HPDE6-E6E7 (cell line): Measurements from ENCODE around the gene INPP5A.

Source experiments
- DNase-seq: peaks from one replicate; pipeline ENCODE4 v3.0.0; 2011; ENCODE audit warnings: missing footprints; ENCODE audit errors: extremely low spot score

The INPP5A gene

GRCh38 chr10:132802048-132802447, 264.5 kb downstream of the INPP5A start:
- DNase-seq = no peak

DNA sequence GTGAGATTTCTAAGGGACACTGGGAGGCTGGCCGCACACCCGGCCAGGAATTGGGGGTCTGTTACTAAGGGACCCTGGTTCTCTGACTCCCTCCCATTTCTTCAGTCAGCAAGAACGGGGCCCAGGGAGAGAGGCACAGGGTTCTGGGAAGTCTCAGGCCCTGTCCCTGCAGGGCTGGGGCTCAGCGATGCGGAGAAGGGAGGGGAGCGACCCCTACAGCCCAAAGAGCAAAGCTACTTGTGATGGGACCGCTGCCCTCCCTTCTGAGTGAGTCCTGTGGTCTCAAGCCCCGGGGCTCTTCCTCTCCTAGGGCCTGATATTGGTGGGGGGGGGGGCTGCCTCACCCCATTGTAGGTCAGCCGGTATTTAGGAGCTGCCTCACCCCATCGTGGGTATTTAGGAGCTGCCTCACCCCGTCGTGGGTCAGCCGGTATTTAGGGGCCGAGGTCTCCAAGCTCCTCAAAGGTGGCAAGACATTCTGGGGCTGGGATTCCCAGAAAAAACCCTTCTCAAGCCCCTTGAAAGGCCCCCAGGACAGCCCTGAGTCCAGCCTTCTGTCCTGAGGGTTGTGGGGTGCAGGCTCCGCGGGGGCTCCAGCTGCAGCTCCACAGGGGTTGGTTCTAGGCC, 265.2 kb downstream of the INPP5A start:
- DNase-seq = no peak

GRCh38 chr10:132803416-132804210, 266.0 kb downstream of the INPP5A start:
- no peak for DNase-seq

DNA sequence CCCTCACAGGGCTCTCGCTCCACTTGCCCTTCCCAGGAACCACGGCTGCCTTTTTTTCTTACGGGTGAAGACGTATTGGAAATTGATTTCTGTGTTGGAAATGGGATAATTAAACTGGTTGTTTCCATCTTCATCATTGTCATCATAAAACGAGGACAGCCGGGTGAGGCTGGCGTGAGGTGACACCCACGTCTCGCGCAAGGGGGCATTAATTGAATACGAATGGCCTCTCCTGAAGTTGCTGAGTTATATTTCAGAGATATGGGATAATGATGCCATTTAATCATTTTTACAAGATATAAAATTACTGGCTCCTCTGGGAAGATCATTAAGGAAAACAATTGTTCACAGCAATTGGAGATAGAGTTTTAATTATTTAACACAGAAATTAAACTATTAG, 266.7 kb downstream of the INPP5A start:
- DNase-seq = no peak

DNA sequence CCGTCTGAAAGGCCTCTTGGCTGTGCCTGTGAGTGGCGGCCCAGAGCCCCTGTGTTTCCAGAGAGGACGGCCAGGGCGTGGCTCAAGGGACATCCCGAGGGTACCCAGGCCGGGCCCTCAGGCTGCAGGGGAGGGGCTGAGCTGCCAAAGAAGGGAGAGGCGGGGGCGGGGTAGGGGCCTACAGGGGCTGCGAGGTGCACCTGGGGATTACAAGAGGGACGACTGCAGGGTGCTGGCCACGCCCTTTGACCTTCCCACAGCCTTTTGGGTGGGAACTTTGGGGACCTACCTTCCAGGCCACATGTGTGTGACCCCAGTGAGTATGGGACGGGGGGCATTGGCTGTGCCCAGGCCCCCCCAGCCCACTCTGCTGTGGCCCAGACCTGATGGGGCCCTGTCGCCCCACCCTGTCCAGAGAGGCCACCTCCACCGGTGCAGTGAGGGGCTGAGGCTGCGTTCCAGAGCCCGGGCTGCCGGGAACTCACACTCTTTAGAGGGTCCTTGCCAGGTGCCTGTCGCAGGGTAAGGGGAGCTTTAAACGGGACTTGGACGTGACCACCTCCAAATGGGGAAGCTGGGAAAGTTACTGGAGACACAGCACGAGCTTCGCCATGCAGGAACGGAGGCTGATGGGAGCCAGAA, 267.3 kb downstream of the INPP5A start:
- no peak for DNase-seq

DNA sequence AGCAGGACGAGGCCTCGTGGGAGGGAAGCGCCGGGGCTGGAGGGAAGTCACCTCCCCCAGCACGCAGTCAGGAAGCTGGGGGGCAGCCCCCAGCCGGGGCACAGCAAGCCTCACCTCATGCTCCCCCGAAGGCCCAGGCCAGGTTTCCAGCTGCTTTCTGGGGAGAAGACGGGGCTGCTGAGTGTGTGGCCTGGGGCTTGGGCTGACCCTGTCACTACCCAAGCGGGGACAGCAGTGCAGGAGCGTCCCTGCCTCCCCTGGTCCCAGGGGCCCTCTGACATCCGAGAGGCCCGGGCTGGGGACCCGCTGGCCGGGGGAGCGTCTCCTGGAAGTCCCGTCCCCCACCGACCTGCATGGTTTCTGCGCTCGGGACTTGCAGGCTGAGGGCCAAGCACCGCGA, 268.0 kb downstream of the INPP5A start:
- DNase-seq = no peak

- DNase-seq = no peak
These were observed 268.5 kb downstream of the INPP5A start for GRCh38 chr10:132806110-132806509.

DNA sequence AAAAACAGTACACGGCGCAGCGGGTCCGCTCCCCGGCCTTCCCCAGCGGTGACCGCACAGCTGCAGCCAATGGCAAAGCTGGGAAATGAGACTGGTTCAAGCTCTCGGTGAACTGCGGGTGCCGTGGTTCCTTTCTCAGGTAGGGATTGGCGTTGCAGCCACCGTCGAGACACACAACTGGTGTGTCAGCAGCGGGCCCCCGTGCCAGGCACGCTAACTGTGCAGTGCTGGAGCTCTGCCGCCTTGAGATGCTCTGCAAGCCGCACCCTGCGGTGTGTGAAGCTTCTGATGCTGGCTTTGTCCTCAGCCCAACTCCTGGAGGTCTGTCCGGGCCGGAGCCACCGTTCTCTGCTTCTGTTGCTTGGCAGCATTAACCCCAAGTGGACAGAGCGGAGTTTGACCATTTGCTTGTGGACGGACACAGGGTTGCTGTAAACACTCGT, 269.0 kb downstream of the INPP5A start:
- no peak for DNase-seq

DNA sequence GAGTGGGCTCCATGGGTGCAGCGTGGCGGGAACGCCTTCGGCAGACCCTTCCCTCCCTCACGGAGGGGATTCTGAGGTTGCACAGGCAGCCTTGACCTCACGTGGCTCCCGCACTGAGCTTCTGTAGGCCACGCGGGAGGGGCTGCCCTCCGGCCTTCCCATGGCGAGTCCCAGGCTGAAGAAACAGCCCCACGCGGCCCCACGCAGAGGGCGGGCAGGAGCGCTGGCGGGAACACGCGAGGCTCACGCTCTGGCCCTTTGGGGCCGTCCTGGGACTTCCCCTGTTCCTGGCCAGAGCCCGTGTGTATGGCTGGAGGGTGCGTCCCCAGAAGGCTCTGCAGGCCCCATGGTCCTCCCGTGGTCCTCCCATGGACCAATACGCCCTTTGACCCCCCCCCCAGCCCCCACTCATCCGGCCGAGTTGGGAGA, 270.0 kb downstream of the INPP5A start:
- DNase-seq = no peak

DNA sequence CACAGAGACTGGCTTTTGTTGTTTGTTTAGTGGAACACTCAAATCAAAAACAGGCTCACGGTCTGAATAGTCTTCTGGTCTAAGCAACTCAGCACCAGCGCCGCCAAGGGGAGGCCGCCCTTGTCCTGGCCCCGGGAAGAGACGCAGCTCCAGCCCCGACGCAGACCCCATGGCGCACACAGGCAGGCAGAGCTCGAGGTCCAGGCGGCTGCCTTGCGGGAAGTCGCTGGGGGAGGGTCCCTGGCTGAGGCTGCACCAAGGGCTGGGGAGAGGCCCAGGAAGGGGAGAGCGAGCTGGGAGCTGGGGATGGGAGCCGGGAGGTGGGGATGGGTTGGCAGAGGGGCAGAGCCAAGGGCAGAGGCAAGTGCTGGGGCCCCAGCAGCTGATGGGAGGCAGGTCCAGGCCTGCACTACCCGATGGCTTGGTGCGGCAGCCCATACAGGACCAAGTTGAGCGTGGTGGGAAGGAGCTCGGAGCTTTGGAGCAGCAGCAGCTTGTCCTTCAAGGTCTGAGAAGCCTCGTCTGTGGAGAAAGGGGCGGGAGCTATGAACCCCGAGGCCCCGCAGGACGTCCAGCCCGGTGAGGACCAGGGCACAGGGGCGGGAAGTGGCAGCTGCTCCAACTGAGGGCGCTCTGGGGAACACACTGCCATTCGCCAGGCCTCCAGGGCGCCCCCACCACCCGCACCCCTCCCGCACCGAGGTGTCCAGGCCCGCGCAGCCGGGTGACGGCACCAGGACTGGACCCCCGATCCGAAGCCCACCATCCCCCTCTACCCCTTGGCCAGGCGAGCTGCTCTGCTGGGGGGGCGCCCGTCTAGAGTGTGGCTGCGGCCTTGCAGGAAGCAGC, 271.0 kb downstream of the INPP5A start:
- DNase-seq = no peak

DNA sequence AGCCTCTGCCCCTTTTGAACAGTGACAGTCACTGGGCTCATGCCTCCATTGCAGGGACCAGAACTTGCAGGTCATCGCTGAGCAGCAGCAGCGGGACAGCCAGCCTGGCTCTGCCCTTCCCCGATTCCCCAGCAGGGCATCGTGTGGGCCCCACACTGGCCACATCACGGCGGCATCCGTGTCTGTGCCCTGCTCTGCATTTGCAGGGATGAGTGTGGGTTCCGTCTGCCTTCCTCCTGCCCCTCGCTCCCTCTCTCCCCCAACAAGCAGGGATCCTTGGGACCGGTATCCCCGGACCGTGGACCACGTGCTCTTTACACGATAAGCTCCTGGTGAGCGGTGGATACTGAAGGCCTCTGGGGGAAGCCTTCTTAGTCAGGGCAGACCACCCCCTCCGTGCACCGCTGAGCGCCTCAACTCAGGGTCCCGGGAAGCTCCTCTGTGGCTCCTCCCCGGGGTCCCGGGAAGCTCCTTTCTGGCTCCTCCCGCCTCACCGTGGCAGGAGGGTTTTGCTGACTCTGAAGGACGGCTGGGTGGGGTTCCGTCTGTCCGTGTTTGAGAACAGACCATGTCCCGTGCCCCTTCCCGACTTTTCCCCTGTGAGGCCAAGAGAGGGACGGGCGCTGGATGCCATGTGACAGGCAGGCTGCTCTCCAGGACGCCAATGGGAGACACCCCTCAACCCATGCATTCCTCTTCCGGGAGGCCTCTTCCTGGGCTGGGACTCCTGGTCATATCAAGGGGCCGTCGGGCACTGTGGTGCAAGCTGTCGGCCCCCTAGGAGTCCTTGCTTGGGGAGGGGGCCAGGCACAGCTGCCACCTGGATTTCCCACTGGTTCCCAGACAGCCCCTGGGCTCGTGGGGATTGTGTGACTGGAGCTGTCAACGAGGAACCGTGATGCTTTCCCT, 271.9 kb downstream of the INPP5A start:
- DNase-seq = no peak

- no peak for DNase-seq
These were observed 272.7 kb downstream of the INPP5A start for GRCh38 chr10:132810141-132810806.

- no peak for DNase-seq
These were observed 273.5 kb downstream of the INPP5A start for GRCh38 chr10:132810807-132811700.

DNA sequence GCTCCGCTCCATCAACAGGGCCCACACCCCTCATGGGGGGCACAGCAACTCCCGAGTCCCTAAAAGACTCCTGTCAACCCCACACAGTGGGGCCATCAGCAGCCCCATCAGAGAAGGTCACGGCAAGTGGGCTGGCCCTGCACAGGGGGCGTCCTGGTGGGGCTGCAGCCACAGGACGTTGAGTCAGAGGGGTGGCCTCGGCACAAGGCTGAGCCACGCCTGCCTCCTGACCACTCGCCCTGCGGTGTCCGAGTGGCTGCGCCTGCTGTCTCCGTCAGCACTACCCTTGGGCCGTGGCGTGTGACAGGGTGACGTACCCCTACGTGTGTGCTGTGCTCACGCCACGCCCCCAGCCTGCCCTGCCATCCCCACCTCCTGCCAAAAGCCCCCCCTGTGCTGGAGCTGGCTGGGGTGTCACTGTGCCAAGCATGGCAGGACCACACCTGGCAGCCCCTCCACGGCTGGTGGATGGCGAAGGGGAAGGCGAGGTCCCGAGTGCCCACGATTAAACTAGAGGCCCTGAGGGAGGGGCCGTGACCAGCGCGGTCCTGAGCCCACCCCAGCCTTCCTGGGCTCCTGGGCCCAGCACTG, 274.4 kb downstream of the INPP5A start:
- DNase-seq = no peak

DNA sequence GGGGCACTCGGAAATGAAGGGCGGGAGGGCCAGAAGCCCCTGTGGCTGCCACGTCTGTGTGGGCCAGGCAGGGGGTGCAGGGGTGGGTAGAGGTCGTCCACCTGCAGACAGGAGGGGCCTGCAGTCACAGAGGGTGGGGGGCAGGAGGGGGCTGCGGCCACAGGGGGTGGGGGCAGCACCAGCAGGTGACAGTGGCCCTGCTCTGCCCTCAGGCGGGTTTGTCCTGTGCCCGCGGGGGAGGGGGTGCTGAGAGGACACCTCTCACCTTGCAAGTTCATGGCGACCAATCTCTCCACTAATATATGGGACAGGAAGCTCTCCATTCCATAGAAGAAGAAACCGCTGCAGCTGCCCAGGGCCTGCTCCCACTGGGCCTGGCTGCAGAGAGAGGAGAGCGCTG, 274.9 kb downstream of the INPP5A start:
- no peak for DNase-seq

DNA sequence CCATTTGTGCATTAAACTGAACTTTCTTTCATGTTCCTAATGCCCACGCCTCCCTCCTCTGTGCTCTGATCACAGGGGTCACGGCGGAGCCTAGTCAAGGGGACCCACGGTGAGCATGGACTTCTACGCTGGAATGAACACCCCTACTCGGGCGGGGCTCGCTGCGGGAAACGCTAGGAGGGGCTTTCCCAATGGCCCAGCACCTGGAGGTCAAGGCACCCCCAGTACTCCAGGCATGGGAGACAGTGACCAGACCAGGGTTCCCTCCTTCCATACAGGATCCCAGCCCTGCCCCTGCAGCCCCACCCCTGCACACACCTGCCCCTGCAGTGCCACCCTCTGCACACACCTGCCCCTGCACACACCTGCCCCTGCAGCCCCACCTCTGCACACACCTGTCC, 275.4 kb downstream of the INPP5A start:
- no peak for DNase-seq

DNA sequence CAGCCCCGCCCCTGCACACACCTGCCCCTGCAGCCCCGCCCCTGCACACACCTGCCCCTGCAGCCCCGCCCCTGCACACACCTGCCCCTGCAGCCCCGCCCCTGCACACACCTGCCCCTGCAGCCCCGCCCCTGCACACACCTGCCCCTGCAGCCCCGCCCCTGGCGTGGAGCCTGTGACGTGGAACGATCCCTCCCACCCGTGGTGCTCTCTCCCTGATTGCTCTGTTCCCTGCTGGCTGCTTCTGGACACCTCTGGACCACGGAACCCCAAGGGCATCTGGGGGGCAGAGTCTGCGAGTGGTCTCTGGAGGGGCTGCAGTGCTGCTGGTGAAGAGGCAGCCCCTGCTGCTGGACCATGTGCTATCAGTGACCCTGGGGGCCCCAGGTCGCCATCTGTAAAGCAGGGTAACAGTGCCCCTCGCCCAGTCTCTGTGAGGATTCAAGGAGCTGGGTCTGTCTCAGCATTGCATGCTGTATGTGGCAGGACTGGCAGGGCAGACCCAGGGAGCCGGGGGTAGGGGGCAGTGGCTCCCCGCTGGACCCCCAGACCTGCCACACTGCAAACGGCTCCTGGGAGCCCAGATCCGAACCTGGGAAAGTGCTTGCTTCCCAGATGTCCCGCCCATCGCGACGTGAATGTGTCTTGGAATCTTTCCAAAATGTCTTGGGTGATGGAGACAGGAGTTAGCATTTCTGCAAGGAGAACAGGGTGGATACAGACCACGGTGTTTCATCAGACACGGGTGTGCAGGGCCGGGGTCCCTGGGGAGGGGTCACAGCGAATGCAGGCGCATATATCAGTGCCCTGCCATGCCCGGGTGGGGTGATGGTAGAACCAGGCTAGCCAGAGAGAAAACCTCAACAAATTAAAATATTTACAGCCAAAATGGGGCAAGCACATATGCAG, 276.2 kb downstream of the INPP5A start:
- DNase-seq = no peak

DNA sequence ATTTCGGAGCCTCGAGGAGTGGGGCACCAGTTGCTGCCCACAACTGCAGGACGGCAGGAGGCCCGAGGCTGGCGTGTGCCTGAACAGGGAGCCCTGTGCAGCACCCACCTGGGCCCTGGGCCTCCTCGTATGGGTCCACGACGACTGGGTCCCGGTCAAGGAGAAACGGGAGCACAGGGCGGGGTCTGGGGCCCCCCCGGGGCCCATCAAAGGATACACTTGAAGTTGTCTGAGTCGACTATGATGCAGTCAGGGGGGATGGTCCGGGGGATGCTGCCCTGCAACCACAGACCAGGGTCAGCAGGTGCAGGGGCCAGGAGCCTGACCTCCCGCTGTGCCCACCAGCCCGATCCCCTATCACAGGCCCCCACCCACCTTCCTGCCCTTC, 276.9 kb downstream of the INPP5A start:
- DNase-seq = no peak
